PFSK-1 (cell line): ENCODE measurements around the gene ANK2.

Source experiments
- FOXP2 ChIP-seq: optimal IDR thresholded peaks from 2 replicates; pipeline ENCODE3; 2011; ENCODE audit warnings: borderline replicate concordance, control low read depth, inconsistent platforms; ENCODE audit not compliant: insufficient read depth; ENCODE audit errors: extremely low read length, extremely low read depth
- POLR2AphosphoS5 ChIP-seq: IDR thresholded peaks from 2 replicates; pipeline ENCODE4 v1.6.1; 2012; ENCODE audit warnings: low read depth, mild to moderate bottlenecking, control low read depth, low read length, moderate library complexity
- SIN3A ChIP-seq: IDR thresholded peaks from 2 replicates; pipeline ENCODE4 v1.6.1; 2012; ENCODE audit warnings: mild to moderate bottlenecking, low read length, moderate library complexity, borderline replicate concordance; ENCODE audit not compliant: insufficient read depth
- TAF1 ChIP-seq: IDR thresholded peaks from 2 replicates; pipeline ENCODE4 v1.6.1; 2012; ENCODE audit warnings: low read length, control low read depth, borderline replicate concordance; ENCODE audit not compliant: insufficient read depth
- TF ChIP-seq, protein P1 (sequence below), 2 experiments: IDR thresholded peaks; 2 replicates each; pipeline versions ENCODE4 v1.6.1 to v1.8.0; 2011 to 2012; ENCODE audit warnings: low read depth in 2 of 2, low read length in 2 of 2, control low read depth in 1 of 2, inconsistent platforms in 1 of 2, mild to moderate bottlenecking in 1 of 2, moderate library complexity in 1 of 2; ENCODE audit not compliant: insufficient read depth in 1 of 2

The ANK2 gene

DNA sequence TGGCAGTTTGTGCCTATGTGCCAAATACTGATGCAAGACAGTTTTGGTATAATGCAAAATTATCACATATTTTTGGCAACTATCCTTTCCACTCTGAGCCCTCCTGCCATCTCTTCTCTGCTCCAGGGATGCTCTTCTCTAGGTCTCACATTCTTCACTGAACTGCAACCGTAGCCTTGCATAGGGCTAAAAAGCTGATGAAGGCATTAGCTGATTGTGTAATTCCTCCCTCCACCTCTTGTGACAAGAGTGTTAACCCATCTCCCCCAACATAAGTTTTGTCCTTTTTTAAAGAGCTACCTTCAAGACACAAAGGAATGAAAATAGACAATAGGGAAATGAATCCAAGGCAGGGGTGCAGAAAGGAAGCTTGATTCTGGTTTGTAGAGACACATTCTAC is 33.1 kb upstream of the ANK2 start:
- TF ChIP-seq, protein P1, sequence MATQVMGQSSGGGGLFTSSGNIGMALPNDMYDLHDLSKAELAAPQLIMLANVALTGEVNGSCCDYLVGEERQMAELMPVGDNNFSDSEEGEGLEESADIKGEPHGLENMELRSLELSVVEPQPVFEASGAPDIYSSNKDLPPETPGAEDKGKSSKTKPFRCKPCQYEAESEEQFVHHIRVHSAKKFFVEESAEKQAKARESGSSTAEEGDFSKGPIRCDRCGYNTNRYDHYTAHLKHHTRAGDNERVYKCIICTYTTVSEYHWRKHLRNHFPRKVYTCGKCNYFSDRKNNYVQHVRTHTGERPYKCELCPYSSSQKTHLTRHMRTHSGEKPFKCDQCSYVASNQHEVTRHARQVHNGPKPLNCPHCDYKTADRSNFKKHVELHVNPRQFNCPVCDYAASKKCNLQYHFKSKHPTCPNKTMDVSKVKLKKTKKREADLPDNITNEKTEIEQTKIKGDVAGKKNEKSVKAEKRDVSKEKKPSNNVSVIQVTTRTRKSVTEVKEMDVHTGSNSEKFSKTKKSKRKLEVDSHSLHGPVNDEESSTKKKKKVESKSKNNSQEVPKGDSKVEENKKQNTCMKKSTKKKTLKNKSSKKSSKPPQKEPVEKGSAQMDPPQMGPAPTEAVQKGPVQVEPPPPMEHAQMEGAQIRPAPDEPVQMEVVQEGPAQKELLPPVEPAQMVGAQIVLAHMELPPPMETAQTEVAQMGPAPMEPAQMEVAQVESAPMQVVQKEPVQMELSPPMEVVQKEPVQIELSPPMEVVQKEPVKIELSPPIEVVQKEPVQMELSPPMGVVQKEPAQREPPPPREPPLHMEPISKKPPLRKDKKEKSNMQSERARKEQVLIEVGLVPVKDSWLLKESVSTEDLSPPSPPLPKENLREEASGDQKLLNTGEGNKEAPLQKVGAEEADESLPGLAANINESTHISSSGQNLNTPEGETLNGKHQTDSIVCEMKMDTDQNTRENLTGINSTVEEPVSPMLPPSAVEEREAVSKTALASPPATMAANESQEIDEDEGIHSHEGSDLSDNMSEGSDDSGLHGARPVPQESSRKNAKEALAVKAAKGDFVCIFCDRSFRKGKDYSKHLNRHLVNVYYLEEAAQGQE (IDR thresholded peaks at IDR 0.05; ENCODE audit: insufficient read depth in 1 of 2, low read depth in 2 of 2, low read length in 2 of 2), result no peak
- TF ChIP-seq FOXP2 (no peak), POLR2AphosphoS5 (no peak), SIN3A (no peak), TAF1 (no peak)

DNA sequence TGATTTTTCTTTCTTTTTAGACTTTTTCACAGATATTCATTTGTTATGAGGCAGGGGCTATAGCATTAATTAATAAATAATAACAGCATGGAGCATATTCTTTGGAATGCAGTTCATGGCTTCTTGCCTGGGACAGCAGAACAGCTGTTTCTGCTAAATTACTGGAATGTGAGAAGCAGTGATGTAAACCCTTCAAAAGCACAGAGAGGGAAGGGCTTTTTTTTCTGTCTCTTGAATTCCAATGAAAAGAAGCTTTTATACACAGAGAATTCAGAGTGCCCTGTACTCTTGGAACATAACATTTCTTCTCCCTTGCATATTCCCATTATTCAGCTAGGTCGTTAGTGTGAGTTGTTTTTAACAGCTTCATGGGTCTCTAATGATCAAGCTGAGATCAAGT is 28.5 kb upstream of the ANK2 start:
- TF ChIP-seq FOXP2 (no peak), POLR2AphosphoS5 (no peak), SIN3A (no peak), TAF1 (no peak)
- TF ChIP-seq, protein P1 (IDR thresholded peaks at IDR 0.05; ENCODE audit: insufficient read depth in 1 of 2, low read depth in 2 of 2, low read length in 2 of 2), result no peak

DNA sequence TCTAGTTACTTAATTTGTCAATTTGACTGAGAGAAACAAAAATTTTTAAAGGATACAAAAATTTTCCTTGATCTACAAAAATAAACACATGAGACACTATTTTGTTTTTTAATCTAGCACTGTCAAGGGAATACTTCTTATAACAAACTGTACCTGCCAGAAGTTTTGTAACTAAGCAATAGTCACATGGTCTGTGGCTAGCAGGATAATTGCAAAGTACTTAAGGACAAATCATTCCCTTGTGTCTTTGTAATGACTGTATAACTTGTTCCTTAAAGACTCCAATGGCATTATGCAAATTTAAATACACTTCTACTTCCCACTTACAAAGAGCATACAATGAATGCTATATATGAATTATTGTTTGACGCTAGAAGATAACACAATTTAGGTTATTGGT is 25.1 kb upstream of the ANK2 start:
- TF ChIP-seq FOXP2 (no peak), TAF1 (no peak), POLR2AphosphoS5 (no peak), SIN3A (no peak)
- TF ChIP-seq, protein P1 (IDR thresholded peaks at IDR 0.05; ENCODE audit: insufficient read depth in 1 of 2, low read depth in 2 of 2, low read length in 2 of 2), result no peak

DNA sequence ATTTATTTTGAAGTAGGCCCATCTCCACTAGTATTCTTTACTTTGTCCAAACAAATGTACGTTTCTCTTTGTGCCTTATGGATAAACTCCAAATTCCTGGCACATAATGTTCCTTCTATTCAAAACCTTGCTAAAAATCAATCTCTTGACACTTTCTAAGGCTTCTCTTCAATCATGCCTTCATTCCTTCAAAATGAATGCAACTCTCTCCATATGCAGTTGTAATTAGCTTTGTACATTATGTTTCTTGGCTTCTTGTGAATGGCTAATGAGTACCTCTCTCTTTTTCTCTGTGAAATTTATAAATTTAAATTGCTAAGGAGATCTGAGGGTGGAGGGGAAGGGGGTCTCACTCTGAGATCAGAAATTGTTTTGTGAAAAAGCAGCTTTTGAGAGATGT is 24.0 kb upstream of the ANK2 start:
- TF ChIP-seq TAF1 (no peak), FOXP2 (no peak)

DNA sequence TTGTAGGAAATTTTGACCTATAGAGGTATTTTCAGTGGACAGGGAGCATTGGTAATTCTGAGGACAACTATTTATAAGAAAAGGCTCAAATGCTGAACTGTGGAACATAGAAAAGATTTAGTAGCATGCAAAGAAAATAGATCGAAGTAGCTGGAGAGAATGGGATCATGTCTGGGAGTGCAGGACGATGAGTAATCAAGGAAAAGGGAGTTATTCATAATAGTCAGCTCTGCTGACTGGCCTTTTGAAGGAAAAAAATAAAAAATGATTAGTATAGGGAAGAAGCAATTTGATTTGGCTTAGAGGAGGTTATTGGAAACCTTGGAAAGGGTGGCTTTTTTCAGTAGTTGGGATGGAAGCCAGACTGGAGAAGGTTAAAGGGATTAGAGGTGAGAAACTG is 22.9 kb upstream of the ANK2 start:
- TF ChIP-seq, protein P1 (IDR thresholded peaks at IDR 0.05; ENCODE audit: insufficient read depth in 1 of 2, low read depth in 2 of 2, low read length in 2 of 2), result no peak
- TF ChIP-seq SIN3A, result no peak
- no peak for TF ChIP-seq TAF1
- TF ChIP-seq POLR2AphosphoS5, result no peak
- TF ChIP-seq FOXP2, result no peak
